ENCODE results near the gene PLEKHA3.

PLEKHA3 gene

DNA sequence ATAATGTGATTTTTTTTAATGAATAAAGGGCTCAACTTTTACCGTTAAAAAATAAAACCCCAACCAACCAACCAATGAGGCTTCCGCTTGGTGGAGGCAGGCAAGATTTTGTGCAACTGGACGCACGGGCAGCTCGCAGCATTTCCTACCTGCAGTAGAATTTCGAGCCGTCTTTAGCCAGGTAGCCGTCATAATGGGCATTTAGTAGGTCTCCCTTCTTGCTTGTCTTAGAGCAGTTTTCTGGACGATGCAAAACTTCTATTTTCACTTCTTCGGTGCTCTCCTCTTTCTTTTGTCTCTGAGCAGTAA is 2.2 kb upstream of the PLEKHA3 start:
- Histone ChIP-seq H3K4me3 (ENCODE audit: low read depth, low read length) (peak overlapping the region; percentile 67), H3K79me2 (peaks cover 9% of the 10 kb centered on the region), H3K4me2 (ENCODE audit: low read length) (peak overlapping the region; percentile 99), H3K9ac (no peak overlapping the region), H3K27me3 (ENCODE audit: control insufficient read depth, insufficient read depth, low read length) (no peaks in the 10 kb centered on the region), H2AFZ (peak overlapping the region; percentile 78), H3K4me1 (peaks cover 3% of the 10 kb centered on the region), H3K27ac (peak overlapping the region; percentile 94), H3K9me3 (ENCODE audit: control insufficient read depth, low read length) (no peaks in the 10 kb centered on the region), H3K36me3 (ENCODE audit: control insufficient read depth, insufficient read depth, low read length) (no peaks in the 10 kb centered on the region)
- TF ChIP-seq, protein P1, sequence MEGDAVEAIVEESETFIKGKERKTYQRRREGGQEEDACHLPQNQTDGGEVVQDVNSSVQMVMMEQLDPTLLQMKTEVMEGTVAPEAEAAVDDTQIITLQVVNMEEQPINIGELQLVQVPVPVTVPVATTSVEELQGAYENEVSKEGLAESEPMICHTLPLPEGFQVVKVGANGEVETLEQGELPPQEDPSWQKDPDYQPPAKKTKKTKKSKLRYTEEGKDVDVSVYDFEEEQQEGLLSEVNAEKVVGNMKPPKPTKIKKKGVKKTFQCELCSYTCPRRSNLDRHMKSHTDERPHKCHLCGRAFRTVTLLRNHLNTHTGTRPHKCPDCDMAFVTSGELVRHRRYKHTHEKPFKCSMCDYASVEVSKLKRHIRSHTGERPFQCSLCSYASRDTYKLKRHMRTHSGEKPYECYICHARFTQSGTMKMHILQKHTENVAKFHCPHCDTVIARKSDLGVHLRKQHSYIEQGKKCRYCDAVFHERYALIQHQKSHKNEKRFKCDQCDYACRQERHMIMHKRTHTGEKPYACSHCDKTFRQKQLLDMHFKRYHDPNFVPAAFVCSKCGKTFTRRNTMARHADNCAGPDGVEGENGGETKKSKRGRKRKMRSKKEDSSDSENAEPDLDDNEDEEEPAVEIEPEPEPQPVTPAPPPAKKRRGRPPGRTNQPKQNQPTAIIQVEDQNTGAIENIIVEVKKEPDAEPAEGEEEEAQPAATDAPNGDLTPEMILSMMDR (IDR thresholded peaks at IDR 0.05), result no peak

DNA sequence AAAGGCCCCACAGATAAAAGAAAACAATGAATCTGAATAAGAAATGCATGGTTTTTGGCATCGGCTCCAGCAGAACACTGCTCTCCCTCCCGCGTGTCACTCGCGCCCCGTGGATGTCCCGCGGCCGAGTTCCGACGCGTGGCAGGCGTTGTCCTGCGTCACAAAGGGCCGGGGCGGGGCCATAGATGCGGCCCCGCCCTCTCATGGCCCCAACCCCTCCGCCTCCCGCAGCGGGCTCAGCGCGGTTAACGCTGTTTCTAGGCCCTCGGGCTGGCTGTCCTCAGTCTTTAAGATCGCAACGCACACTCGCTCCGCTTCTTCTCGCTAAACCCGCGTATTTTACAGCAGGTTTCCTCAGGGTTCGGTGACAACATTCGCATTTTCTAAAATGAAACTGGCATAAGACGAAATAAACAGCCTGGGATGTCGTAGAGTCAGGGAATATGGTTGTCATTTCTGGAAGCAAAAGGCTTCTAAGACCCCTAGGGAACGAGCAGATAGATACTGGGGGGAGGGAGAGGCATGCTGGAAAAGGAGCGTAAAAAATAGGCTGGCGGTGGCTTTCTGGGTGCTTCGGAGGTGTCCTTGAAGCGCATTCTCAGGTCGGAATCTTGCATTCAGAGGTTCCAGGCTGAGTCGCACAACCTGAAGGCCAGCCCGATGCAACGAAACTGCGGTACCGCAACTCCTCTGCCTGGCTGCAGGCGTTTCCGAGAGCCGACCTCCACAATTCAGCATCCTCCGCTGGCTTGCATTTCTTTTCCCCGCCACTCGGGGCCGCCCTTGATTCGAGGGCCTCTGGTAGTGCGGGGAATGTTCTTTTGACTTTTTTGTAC is 1.6 kb upstream of the PLEKHA3 start, which contains the start of gene FKBP7:
TSS of gene FKBP7 (minus strand) at position 162 of the 836 bp plus-strand sequence. CDS start at position 61, 101 bp downstream.
- Histone ChIP-seq H3K36me3 (ENCODE audit: control insufficient read depth, insufficient read depth, low read length) (no peaks in the 10 kb centered on the region), H3K4me2 (ENCODE audit: low read length) (peak within 1 kb of the TSS; percentile 99), H3K4me3 (ENCODE audit: low read depth, low read length) (peak within 1 kb of the TSS; percentile 67), H3K9ac (no peak within 1 kb of the TSS), H2AFZ (peak within 1 kb of the TSS; percentile 78), H3K9me3 (ENCODE audit: control insufficient read depth, low read length) (no peaks in the 10 kb centered on the region), H3K27me3 (ENCODE audit: control insufficient read depth, insufficient read depth, low read length) (no peaks in the 10 kb centered on the region), H3K27ac (peak within 1 kb of the TSS; percentile 94), H3K4me1 (peaks cover 3% of the 10 kb centered on the region), H3K79me2 (peaks cover 9% of the 10 kb centered on the region)
- TF ChIP-seq, protein P1 (IDR thresholded peaks at IDR 0.05), result peak; percentile 70

DNA sequence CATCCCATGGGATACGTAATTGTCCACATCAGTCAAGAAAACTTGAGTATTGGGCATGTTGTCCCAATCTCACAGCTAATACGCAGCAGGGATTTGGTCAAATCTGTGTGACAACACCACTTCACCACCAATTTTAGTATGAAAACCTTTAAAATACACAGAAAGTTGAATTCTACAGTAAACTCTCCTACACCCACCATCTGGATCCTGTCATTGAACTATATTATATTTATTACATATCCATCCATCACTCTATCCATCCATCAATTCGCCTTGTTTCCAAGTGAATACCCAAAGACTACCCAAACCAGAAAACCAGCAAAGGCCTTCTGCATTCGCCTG is 1.0 kb upstream of the PLEKHA3 start:
- H3K9me3 ChIP-seq (ENCODE audit: control insufficient read depth, low read length), result no peaks in the 10 kb centered on the region
- H2AFZ ChIP-seq, result peak overlapping the region; percentile 78
- H3K4me1 ChIP-seq, result peaks cover 3% of the 10 kb centered on the region
- no peaks in the 10 kb centered on the region for H3K36me3 ChIP-seq (ENCODE audit: control insufficient read depth, insufficient read depth, low read length)
- peak overlapping the region; percentile 99 for H3K4me2 ChIP-seq (ENCODE audit: low read length)
- no peaks in the 10 kb centered on the region for H3K27me3 ChIP-seq (ENCODE audit: control insufficient read depth, insufficient read depth, low read length)
- peak overlapping the region; percentile 94 for H3K27ac ChIP-seq
- TF ChIP-seq, protein P1 (IDR thresholded peaks at IDR 0.05), result no peak
- H3K79me2 ChIP-seq, result peaks cover 11% of the 10 kb centered on the region
- H3K4me3 ChIP-seq (ENCODE audit: low read depth, low read length), result peak overlapping the region; percentile 67
- H3K9ac ChIP-seq, result no peak overlapping the region

DNA sequence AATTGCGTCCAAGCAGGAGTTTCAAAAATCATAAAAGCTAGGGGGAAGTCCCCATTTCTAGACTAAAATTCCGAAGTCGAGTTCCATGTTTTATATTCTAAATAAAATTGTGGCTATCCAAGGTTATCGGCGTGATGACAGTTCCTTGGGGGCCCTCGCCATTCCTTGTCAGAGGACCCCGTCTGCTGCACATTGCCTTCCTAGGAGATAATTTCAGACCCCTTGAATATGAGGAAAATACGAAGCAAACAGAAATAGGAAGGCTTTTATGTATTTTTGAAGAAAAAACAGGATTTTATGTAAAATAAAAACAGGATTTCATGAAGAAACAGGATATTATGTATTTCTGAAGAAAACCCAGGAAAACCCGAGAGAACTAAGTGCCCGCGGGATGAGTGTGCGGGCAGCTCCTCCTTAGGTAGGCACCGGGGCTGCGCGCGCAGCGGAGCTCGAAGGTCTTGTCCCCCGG is 465 bp upstream of the PLEKHA3 start:
- Histone ChIP-seq H3K9me3 (ENCODE audit: control insufficient read depth, low read length) (no peaks in the 10 kb centered on the region), H3K4me1 (peaks cover 3% of the 10 kb centered on the region), H3K79me2 (peaks cover 16% of the 10 kb centered on the region), H3K27me3 (ENCODE audit: control insufficient read depth, insufficient read depth, low read length) (no peaks in the 10 kb centered on the region), H3K36me3 (ENCODE audit: control insufficient read depth, insufficient read depth, low read length) (no peaks in the 10 kb centered on the region), H3K4me3 (ENCODE audit: low read depth, low read length) (peak overlapping the region; percentile 81), H2AFZ (peak overlapping the region; percentile 78), H3K9ac (no peak overlapping the region), H3K4me2 (ENCODE audit: low read length) (peak overlapping the region; percentile 80), H3K27ac (peak overlapping the region; percentile 94)
- TF ChIP-seq, protein P1 (IDR thresholded peaks at IDR 0.05), result no peak
